ENCODE results near the gene SLC25A6.
"Not testable (repeated sequence)": the region's sequence is repeated elsewhere in the genome, so short reads cannot be mapped to it uniquely, and the experiment has no call there.

The SLC25A6 gene

GRCh38 chrX:1389181-1389992 is 2.5 kb downstream of the SLC25A6 start:
- no peak for DNase-seq

- DNase-seq = no peak
Measured at GRCh38 chrX:1388651-1389050, 3.3 kb downstream of the SLC25A6 start.

- DNase-seq = no peak
Measured at GRCh38 chrX:1387141-1387776, 4.7 kb downstream of the SLC25A6 start.

- no peak for DNase-seq
Measured at GRCh38 chrX:1386338-1387127, 5.4 kb downstream of the SLC25A6 start.

- no peak for DNase-seq
Measured at GRCh38 chrX:1385253-1386223, 6.4 kb downstream of the SLC25A6 start.

- DNase-seq = no peak
Measured at GRCh38 chrX:1384658-1385252, 7.2 kb downstream of the SLC25A6 start.

- DNase-seq = no peak
Measured at GRCh38 chrX:1380672-1381233, 11.2 kb downstream of the SLC25A6 start.

GRCh38 chrX:1378306-1378759 is 13.6 kb downstream of the SLC25A6 start:
- DNase-seq = no peak

- no peak for DNase-seq
Measured at GRCh38 chrX:1368385-1368698, 23.6 kb downstream of the SLC25A6 start.

GRCh38 chrX:1366363-1366762 is 25.6 kb downstream of the SLC25A6 start:
- not testable (repeated sequence) for DNase-seq

GRCh38 chrX:1361910-1362309 is 30.0 kb downstream of the SLC25A6 start:
- DNase-seq = no peak

- no peak for DNase-seq
Measured at GRCh38 chrX:1361275-1361674, 30.6 kb downstream of the SLC25A6 start.

- DNase-seq = no peak
Measured at GRCh38 chrX:1360171-1360570, 31.7 kb downstream of the SLC25A6 start.

GRCh38 chrX:1359477-1359873 is 32.4 kb downstream of the SLC25A6 start:
- DNase-seq = no peak

GRCh38 chrX:1358793-1359476 is 33.0 kb downstream of the SLC25A6 start:
- DNase-seq = no peak

GRCh38 chrX:1357993-1358392 is 33.9 kb downstream of the SLC25A6 start:
- DNase-seq = no peak

- DNase-seq = no peak
Measured at GRCh38 chrX:1355131-1356046, 36.5 kb downstream of the SLC25A6 start.

- DNase-seq = no peak
Measured at GRCh38 chrX:1354036-1355019, 37.6 kb downstream of the SLC25A6 start.

Data from NCI-H526 (cell line).